GM19452 (cell line): ENCODE data around the gene BANP.
"Not testable (repeated sequence)": the region's sequence is repeated elsewhere in the genome, so short reads cannot be mapped to it uniquely, and the experiment has no call there.

Source experiments
- ATAC-seq: cut with Tn5 transposase; IDR thresholded peaks from one replicate; pipeline ENCODE4 v1.9.1; 2021; ENCODE audit not compliant: unreplicated experiment

Gene BANP

GRCh38 chr16:87990254-87990653 is 39.0 kb downstream of the BANP start:
- ATAC-seq = not testable (repeated sequence)

- ATAC-seq = not testable (repeated sequence)
Measured at GRCh38 chr16:87992142-87992541, 40.9 kb downstream of the BANP start.

GRCh38 chr16:87993901-87994300 is 42.7 kb downstream of the BANP start:
- no peak for ATAC-seq

- no peak for ATAC-seq
Measured at GRCh38 chr16:87995644-87996043, 44.4 kb downstream of the BANP start.

GRCh38 chr16:87996962-87997880 is 46.0 kb downstream of the BANP start:
- no peak for ATAC-seq

- ATAC-seq = not testable (repeated sequence)
Measured at GRCh38 chr16:87998184-87998793, 47.1 kb downstream of the BANP start.

- not testable (repeated sequence) for ATAC-seq
Measured at GRCh38 chr16:87998992-87999391, 47.8 kb downstream of the BANP start.

- ATAC-seq = no peak
Measured at GRCh38 chr16:88002211-88002610, 51.0 kb downstream of the BANP start.

GRCh38 chr16:88002749-88003148 is 51.5 kb downstream of the BANP start:
- no peak for ATAC-seq

GRCh38 chr16:88003316-88003715 is 52.1 kb downstream of the BANP start:
- ATAC-seq = no peak

GRCh38 chr16:88003736-88004135 is 52.5 kb downstream of the BANP start:
- no peak for ATAC-seq

- no peak for ATAC-seq
Measured at GRCh38 chr16:88004391-88004790, 53.2 kb downstream of the BANP start.

GRCh38 chr16:88005181-88005581 is 53.9 kb downstream of the BANP start:
- ATAC-seq = no peak

- ATAC-seq = no peak
Measured at GRCh38 chr16:88005968-88006367, 54.7 kb downstream of the BANP start.

- no peak for ATAC-seq
Measured at GRCh38 chr16:88007321-88007731, 56.1 kb downstream of the BANP start.

GRCh38 chr16:88008840-88009239 is 57.6 kb downstream of the BANP start:
- no peak for ATAC-seq

GRCh38 chr16:88009563-88010342 is 58.5 kb downstream of the BANP start:
- ATAC-seq = no peak

GRCh38 chr16:88010343-88010967 is 59.2 kb downstream of the BANP start:
- ATAC-seq = no peak

GRCh38 chr16:88010968-88011483 is 59.8 kb downstream of the BANP start:
- ATAC-seq = no peak

GRCh38 chr16:88012360-88012759 is 61.1 kb downstream of the BANP start:
- ATAC-seq = no peak

- no peak for ATAC-seq
Measured at GRCh38 chr16:88013091-88013609, 61.9 kb downstream of the BANP start.
